HK-2 (cell line): ENCODE measurements around the gene TUBGCP3.
"Not testable (repeated sequence)": the region's sequence is repeated elsewhere in the genome, so short reads cannot be mapped to it uniquely, and the experiment has no call there.

Experiments
- DNase-seq: peaks from one replicate; pipeline ENCODE4 v3.0.0-alpha.2; 2018; ENCODE audit not compliant: unreplicated experiment

Gene TUBGCP3

GRCh38 chr13:112587764-112588489, at the start of gene TUBGCP3:
Gene TUBGCP3 (minus strand): TSS chr13:112588153. CDS start chr13:112587980, 173 bp downstream.
- peak; percentile 70 for DNase-seq

GRCh38 chr13:112637017-112637801, 49.3 kb upstream of the TUBGCP3 start:
- DNase-seq: no peak

GRCh38 chr13:112636401-112636975, 48.5 kb upstream of the TUBGCP3 start:
- DNase-seq: no peak

- no peak for DNase-seq
These were observed 47.4 kb upstream of the TUBGCP3 start for GRCh38 chr13:112635323-112635722.

- no peak for DNase-seq
These were observed 46.1 kb upstream of the TUBGCP3 start for GRCh38 chr13:112634102-112634501.

GRCh38 chr13:112630226-112630625, 42.3 kb upstream of the TUBGCP3 start:
- not testable (repeated sequence) for DNase-seq

GRCh38 chr13:112629161-112629560, 41.2 kb upstream of the TUBGCP3 start:
- DNase-seq: no peak

GRCh38 chr13:112627613-112628012, 39.7 kb upstream of the TUBGCP3 start:
- not testable (repeated sequence) for DNase-seq

- DNase-seq: no peak
These were observed 39.2 kb upstream of the TUBGCP3 start for GRCh38 chr13:112627161-112627560.

GRCh38 chr13:112626761-112627160, 38.8 kb upstream of the TUBGCP3 start:
- no peak for DNase-seq

GRCh38 chr13:112626124-112626523, 38.2 kb upstream of the TUBGCP3 start:
- no peak for DNase-seq

- DNase-seq: no peak
These were observed 37.7 kb upstream of the TUBGCP3 start for GRCh38 chr13:112625698-112626097.

- no peak for DNase-seq
These were observed 36.9 kb upstream of the TUBGCP3 start for GRCh38 chr13:112624602-112625430.

- no peak for DNase-seq
These were observed 36.1 kb upstream of the TUBGCP3 start for GRCh38 chr13:112624040-112624439.

GRCh38 chr13:112623051-112623711, 35.2 kb upstream of the TUBGCP3 start:
- no peak for DNase-seq

- DNase-seq: no peak
These were observed 34.4 kb upstream of the TUBGCP3 start for GRCh38 chr13:112622375-112622774.

GRCh38 chr13:112619730-112620631, 32.0 kb upstream of the TUBGCP3 start:
- DNase-seq: no peak

- no peak for DNase-seq
These were observed 30.5 kb upstream of the TUBGCP3 start for GRCh38 chr13:112618501-112618900.

GRCh38 chr13:112617754-112618375, 29.9 kb upstream of the TUBGCP3 start:
- no peak for DNase-seq
